ENCODE measurements around the gene DENND4A. TPM values are rescaled to one million over a fixed set of nuclear protein-coding genes. Genes with fewer than 3 reads are reported as not detected.

The DENND4A gene
- total RNA-seq, 1 donor from 2014 or later = 9.1 TPM

GRCh38 chr15:65680544-65680943 lies 111.5 kb downstream of the DENND4A start:
- no peak for DNase-seq (ENCODE audit: low read depth, low spot score)
- Mint-ChIP-seq H3K27me3 (ENCODE audit: low read depth) (no peaks in the 10 kb centered on the region), H3K27ac (ENCODE audit: unreplicated experiment) (no peak overlapping the region), H3K4me3 (no peak overlapping the region), H3K4me1 (no peaks in the 10 kb centered on the region), H3K9me3 (no peaks in the 10 kb centered on the region), H3K36me3 (ENCODE audit: low read depth) (no peaks in the 10 kb centered on the region)
- TF ChIP-seq CTCF (conservative IDR thresholded peaks at IDR 0.05) = no peak

GRCh38 chr15:65676123-65676522 lies 116.0 kb downstream of the DENND4A start:
- H3K4me1 Mint-ChIP-seq = no peaks in the 10 kb centered on the region
- TF ChIP-seq CTCF (conservative IDR thresholded peaks at IDR 0.05) = no peak
- no peak for DNase-seq (ENCODE audit: low read depth, low spot score)

GRCh38 chr15:65675551-65675950 lies 116.5 kb downstream of the DENND4A start:
- no peak overlapping the region for H3K4me3 Mint-ChIP-seq
- H3K4me1 Mint-ChIP-seq = no peaks in the 10 kb centered on the region
- no peak for DNase-seq (ENCODE audit: low read depth, low spot score)
- H3K27me3 Mint-ChIP-seq (ENCODE audit: low read depth) = no peaks in the 10 kb centered on the region
- H3K36me3 Mint-ChIP-seq (ENCODE audit: low read depth) = no peaks in the 10 kb centered on the region
- no peak overlapping the region for H3K27ac Mint-ChIP-seq (ENCODE audit: unreplicated experiment)
- no peaks in the 10 kb centered on the region for H3K9me3 Mint-ChIP-seq
- no peak for TF ChIP-seq CTCF (conservative IDR thresholded peaks at IDR 0.05)

More at GRCh38 chr15:65676123-65676522, 116.0 kb downstream of the DENND4A start:
- H3K27ac Mint-ChIP-seq (ENCODE audit: unreplicated experiment) = no peak overlapping the region
- H3K9me3 Mint-ChIP-seq = no peaks in the 10 kb centered on the region
- H3K36me3 Mint-ChIP-seq (ENCODE audit: low read depth) = no peaks in the 10 kb centered on the region
- H3K27me3 Mint-ChIP-seq (ENCODE audit: low read depth) = no peaks in the 10 kb centered on the region
- H3K4me3 Mint-ChIP-seq = no peak overlapping the region

- Mint-ChIP-seq H3K27ac (ENCODE audit: unreplicated experiment) (no peak overlapping the region), H3K9me3 (no peaks in the 10 kb centered on the region), H3K4me1 (no peaks in the 10 kb centered on the region), H3K27me3 (ENCODE audit: low read depth) (no peaks in the 10 kb centered on the region), H3K4me3 (no peak overlapping the region), H3K36me3 (ENCODE audit: low read depth) (no peaks in the 10 kb centered on the region)
- no peak for TF ChIP-seq CTCF (conservative IDR thresholded peaks at IDR 0.05)
- no peak for DNase-seq (ENCODE audit: low read depth, low spot score)
Measured at GRCh38 chr15:65666257-65666656, 125.8 kb downstream of the DENND4A start.

- H3K36me3 Mint-ChIP-seq (ENCODE audit: low read depth) = no peaks in the 10 kb centered on the region
- H3K9me3 Mint-ChIP-seq = no peaks in the 10 kb centered on the region
- no peak for DNase-seq (ENCODE audit: low read depth, low spot score)
- H3K4me1 Mint-ChIP-seq = no peaks in the 10 kb centered on the region
- no peak overlapping the region for H3K27ac Mint-ChIP-seq (ENCODE audit: unreplicated experiment)
- no peaks in the 10 kb centered on the region for H3K27me3 Mint-ChIP-seq (ENCODE audit: low read depth)
- no peak for TF ChIP-seq CTCF (conservative IDR thresholded peaks at IDR 0.05)
- H3K4me3 Mint-ChIP-seq = no peak overlapping the region
Measured at GRCh38 chr15:65663521-65663920, 128.6 kb downstream of the DENND4A start.

GRCh38 chr15:65660927-65661326 lies 131.2 kb downstream of the DENND4A start:
- Mint-ChIP-seq H3K27me3 (ENCODE audit: low read depth) (no peaks in the 10 kb centered on the region), H3K4me1 (no peaks in the 10 kb centered on the region), H3K27ac (ENCODE audit: unreplicated experiment) (no peak overlapping the region), H3K9me3 (no peaks in the 10 kb centered on the region), H3K36me3 (ENCODE audit: low read depth) (no peaks in the 10 kb centered on the region), H3K4me3 (no peak overlapping the region)
- DNase-seq (ENCODE audit: low read depth, low spot score) = no peak
- no peak for TF ChIP-seq CTCF (conservative IDR thresholded peaks at IDR 0.05)

All from neural crest cell (in vitro differentiated cells).